ENCODE measurements around the gene MAPK13. TPM values are rescaled to one million over a fixed set of nuclear protein-coding genes. Genes with fewer than 3 reads are reported as not detected.

MAPK13 gene
- total and polyA plus RNA-seq, 4 donors = 1.9 to 17.2 (median 3.0) TPM

DNA sequence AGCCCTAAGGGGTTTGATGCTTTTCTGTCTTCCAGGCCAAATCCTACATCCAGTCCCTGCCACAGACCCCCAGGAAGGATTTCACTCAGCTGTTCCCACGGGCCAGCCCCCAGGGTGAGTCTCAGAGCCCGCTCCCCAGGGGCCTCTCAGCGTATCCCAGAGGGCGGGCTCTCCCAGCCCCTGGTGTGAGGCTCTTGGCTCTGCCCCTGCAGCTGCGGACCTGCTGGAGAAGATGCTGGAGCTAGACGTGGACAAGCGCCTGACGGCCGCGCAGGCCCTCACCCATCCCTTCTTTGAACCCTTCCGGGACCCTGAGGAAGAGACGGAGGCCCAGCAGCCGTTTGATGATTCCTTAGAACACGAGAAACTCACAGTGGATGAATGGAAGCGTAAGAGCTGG lies 8.4 kb downstream of the MAPK13 start:
- peaks cover 0 to 2% (median 0%) of the 10 kb centered on the region in 4 donors for H3K36me3 ChIP-seq (ENCODE audit: control insufficient read depth in 4 of 4, insufficient read depth in 3 of 4, low read depth in 1 of 4, low read length in 3 of 4)
- DNase-seq (ENCODE audit: low spot score) = no peak
- H3K27ac ChIP-seq (ENCODE audit: low read depth in 1 of 2, low read length in 2 of 2) = no peak overlapping the region
- TF ChIP-seq RXRA (IDR thresholded peaks at IDR 0.05) (no peak), HNF4G (IDR thresholded peaks at IDR 0.05) (no peak), EGR1 (IDR thresholded peaks at IDR 0.05; ENCODE audit: low read depth in 2 of 2) (no peak), YY1 (IDR thresholded peaks at IDR 0.05) (no peak), JUND (IDR thresholded peaks at IDR 0.05) (no peak), HNF4A (conservative IDR thresholded peaks at IDR 0.05) (no peak), RAD21 (IDR thresholded peaks at IDR 0.05) (no peak)
- TF ChIP-seq, protein P1, sequence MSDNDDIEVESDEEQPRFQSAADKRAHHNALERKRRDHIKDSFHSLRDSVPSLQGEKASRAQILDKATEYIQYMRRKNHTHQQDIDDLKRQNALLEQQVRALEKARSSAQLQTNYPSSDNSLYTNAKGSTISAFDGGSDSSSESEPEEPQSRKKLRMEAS (IDR thresholded peaks at IDR 0.05) = no peak
- TF ChIP-seq, protein P2, sequence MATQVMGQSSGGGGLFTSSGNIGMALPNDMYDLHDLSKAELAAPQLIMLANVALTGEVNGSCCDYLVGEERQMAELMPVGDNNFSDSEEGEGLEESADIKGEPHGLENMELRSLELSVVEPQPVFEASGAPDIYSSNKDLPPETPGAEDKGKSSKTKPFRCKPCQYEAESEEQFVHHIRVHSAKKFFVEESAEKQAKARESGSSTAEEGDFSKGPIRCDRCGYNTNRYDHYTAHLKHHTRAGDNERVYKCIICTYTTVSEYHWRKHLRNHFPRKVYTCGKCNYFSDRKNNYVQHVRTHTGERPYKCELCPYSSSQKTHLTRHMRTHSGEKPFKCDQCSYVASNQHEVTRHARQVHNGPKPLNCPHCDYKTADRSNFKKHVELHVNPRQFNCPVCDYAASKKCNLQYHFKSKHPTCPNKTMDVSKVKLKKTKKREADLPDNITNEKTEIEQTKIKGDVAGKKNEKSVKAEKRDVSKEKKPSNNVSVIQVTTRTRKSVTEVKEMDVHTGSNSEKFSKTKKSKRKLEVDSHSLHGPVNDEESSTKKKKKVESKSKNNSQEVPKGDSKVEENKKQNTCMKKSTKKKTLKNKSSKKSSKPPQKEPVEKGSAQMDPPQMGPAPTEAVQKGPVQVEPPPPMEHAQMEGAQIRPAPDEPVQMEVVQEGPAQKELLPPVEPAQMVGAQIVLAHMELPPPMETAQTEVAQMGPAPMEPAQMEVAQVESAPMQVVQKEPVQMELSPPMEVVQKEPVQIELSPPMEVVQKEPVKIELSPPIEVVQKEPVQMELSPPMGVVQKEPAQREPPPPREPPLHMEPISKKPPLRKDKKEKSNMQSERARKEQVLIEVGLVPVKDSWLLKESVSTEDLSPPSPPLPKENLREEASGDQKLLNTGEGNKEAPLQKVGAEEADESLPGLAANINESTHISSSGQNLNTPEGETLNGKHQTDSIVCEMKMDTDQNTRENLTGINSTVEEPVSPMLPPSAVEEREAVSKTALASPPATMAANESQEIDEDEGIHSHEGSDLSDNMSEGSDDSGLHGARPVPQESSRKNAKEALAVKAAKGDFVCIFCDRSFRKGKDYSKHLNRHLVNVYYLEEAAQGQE (IDR thresholded peaks at IDR 0.05) = no peak
- TF ChIP-seq, protein P3, sequence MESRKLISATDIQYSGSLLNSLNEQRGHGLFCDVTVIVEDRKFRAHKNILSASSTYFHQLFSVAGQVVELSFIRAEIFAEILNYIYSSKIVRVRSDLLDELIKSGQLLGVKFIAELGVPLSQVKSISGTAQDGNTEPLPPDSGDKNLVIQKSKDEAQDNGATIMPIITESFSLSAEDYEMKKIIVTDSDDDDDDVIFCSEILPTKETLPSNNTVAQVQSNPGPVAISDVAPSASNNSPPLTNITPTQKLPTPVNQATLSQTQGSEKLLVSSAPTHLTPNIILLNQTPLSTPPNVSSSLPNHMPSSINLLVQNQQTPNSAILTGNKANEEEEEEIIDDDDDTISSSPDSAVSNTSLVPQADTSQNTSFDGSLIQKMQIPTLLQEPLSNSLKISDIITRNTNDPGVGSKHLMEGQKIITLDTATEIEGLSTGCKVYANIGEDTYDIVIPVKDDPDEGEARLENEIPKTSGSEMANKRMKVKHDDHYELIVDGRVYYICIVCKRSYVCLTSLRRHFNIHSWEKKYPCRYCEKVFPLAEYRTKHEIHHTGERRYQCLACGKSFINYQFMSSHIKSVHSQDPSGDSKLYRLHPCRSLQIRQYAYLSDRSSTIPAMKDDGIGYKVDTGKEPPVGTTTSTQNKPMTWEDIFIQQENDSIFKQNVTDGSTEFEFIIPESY (IDR thresholded peaks at IDR 0.05) = no peak
- TF ChIP-seq, protein P4, sequence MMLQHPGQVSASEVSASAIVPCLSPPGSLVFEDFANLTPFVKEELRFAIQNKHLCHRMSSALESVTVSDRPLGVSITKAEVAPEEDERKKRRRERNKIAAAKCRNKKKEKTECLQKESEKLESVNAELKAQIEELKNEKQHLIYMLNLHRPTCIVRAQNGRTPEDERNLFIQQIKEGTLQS (IDR thresholded peaks at IDR 0.05) = no peak
- TF ChIP-seq, protein P5, sequence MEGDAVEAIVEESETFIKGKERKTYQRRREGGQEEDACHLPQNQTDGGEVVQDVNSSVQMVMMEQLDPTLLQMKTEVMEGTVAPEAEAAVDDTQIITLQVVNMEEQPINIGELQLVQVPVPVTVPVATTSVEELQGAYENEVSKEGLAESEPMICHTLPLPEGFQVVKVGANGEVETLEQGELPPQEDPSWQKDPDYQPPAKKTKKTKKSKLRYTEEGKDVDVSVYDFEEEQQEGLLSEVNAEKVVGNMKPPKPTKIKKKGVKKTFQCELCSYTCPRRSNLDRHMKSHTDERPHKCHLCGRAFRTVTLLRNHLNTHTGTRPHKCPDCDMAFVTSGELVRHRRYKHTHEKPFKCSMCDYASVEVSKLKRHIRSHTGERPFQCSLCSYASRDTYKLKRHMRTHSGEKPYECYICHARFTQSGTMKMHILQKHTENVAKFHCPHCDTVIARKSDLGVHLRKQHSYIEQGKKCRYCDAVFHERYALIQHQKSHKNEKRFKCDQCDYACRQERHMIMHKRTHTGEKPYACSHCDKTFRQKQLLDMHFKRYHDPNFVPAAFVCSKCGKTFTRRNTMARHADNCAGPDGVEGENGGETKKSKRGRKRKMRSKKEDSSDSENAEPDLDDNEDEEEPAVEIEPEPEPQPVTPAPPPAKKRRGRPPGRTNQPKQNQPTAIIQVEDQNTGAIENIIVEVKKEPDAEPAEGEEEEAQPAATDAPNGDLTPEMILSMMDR (IDR thresholded peaks at IDR 0.05; ENCODE audit: low read depth, low read length, missing input control) = no peak
- no peak overlapping the region for H3K9ac ChIP-seq (ENCODE audit: low read depth in 1 of 2, low read length in 2 of 2)
- no peak overlapping the region for H3K4me3 ChIP-seq (ENCODE audit: low read depth in 1 of 3, low read length in 3 of 3)
- no peaks in the 10 kb centered on the region for H3K4me1 ChIP-seq (ENCODE audit: control insufficient read depth in 4 of 4, insufficient read depth in 4 of 4, low read length in 3 of 4)
- no peaks in the 10 kb centered on the region for H3K9me3 ChIP-seq (ENCODE audit: control insufficient read depth in 4 of 4, low read length in 3 of 4)
- H3K27me3 ChIP-seq (ENCODE audit: control insufficient read depth in 4 of 4, insufficient read depth in 4 of 4, low read length in 3 of 4) = no peaks in the 10 kb centered on the region
- 95% methylated on average over 15 of the region's 15 CpGs for WGBS

DNA sequence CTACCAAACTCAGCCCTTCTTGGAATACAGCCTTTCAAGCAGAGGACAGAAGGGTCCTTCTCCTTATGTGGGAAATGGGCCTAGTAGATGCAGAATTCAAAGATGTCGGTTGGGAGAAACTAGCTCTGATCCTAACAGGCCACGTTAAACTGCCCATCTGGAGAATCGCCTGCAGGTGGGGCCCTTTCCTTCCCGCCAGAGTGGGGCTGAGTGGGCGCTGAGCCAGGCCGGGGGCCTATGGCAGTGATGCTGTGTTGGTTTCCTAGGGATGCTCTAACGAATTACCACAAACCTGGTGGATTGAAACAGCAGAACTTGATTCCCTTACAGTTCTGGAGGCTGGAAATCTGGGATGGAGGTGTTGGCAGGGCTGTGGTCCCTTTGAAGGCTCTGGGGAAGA lies 9.1 kb downstream of the MAPK13 start:
- H3K9ac ChIP-seq (ENCODE audit: low read depth in 1 of 2, low read length in 2 of 2) = no peak overlapping the region
- WGBS = 78% methylated on average over 7 of the region's 7 CpGs
- no peak for DNase-seq (ENCODE audit: low spot score)
- H3K4me1 ChIP-seq (ENCODE audit: control insufficient read depth in 4 of 4, insufficient read depth in 4 of 4, low read length in 3 of 4) = no peaks in the 10 kb centered on the region
- H3K27me3 ChIP-seq (ENCODE audit: control insufficient read depth in 4 of 4, insufficient read depth in 4 of 4, low read length in 3 of 4) = no peaks in the 10 kb centered on the region
- H3K9me3 ChIP-seq (ENCODE audit: control insufficient read depth in 4 of 4, low read length in 3 of 4) = no peaks in the 10 kb centered on the region
- peaks cover 0 to 2% (median 0%) of the 10 kb centered on the region in 4 donors for H3K36me3 ChIP-seq (ENCODE audit: control insufficient read depth in 4 of 4, insufficient read depth in 3 of 4, low read depth in 1 of 4, low read length in 3 of 4)
- H3K4me3 ChIP-seq (ENCODE audit: low read depth in 1 of 3, low read length in 3 of 3) = no peak overlapping the region
- H3K27ac ChIP-seq (ENCODE audit: low read depth in 1 of 2, low read length in 2 of 2) = no peak overlapping the region
- TF ChIP-seq RAD21 (IDR thresholded peaks at IDR 0.05) = peak in 1 of 2 donors; percentile 35
- no peak for TF ChIP-seq YY1 (IDR thresholded peaks at IDR 0.05)
- TF ChIP-seq NR2F2 (IDR thresholded peaks at IDR 0.05) = no peak

Measured in liver (tissue), 9 donors.